GM23338 (cell line): ENCODE results near the gene RUVBL2. TPM values are rescaled to one million over a fixed set of nuclear protein-coding genes. Genes with fewer than 3 reads are reported as not detected.
A peak's percentile ranks its signal among the peaks of the same experiment; 100 is the strongest.
"Not testable (repeated sequence)": the region's sequence is repeated elsewhere in the genome, so short reads cannot be mapped to it uniquely, and the experiment has no call there.

Experiments used
- ATAC-seq: fragments of 200-7000 bp; cut with Tn5 transposase; 3 replicates; pipeline ENCODE4 v1.9.1; 2020
- DNase-seq: peaks from one replicate; pipeline ENCODE4 v3.0.0-alpha.2; 2015; ENCODE audit warnings: low spot score
- H2AFZ ChIP-seq: fragments of 200-600 bp; sonication (generic); 2 replicates; pipeline ENCODE4 v1.8.0; 2016; ENCODE audit warnings: antibody characterized with exemption, mild to moderate bottlenecking, moderate library complexity
- H3F3A ChIP-seq: fragments of 200-600 bp; sonication (generic); replicated peaks from 2 replicates; pipeline ENCODE4 v1.8.0; 2017; ENCODE audit warnings: antibody characterized with exemption, mixed run types, low read depth
- H3K27ac ChIP-seq: fragments of 200-600 bp; sonication (generic); 2 replicates; pipeline ENCODE4 v1.6.1; 2016; ENCODE audit warnings: low read depth
- H3K27me3 ChIP-seq: fragments of 200-600 bp; sonication (generic); 2 replicates; pipeline ENCODE4 v1.8.0; 2016; ENCODE audit warnings: mild to moderate bottlenecking, mixed run types, moderate library complexity; ENCODE audit not compliant: insufficient read depth
- H3K36me3 ChIP-seq: fragments of 200-600 bp; sonication (generic); 2 replicates; pipeline ENCODE4 v1.8.0; 2016; ENCODE audit warnings: mild to moderate bottlenecking; ENCODE audit not compliant: insufficient read depth
- H3K4me1 ChIP-seq: fragments of 200-600 bp; sonication (generic); 2 replicates; pipeline ENCODE4 v1.8.0; 2016; ENCODE audit warnings: mild to moderate bottlenecking, moderate library complexity; ENCODE audit not compliant: insufficient read depth
- H3K4me2 ChIP-seq: fragments of 200-600 bp; sonication (generic); 2 replicates; pipeline ENCODE4 v1.7.1; 2017; ENCODE audit warnings: mixed run types
- H3K4me3 ChIP-seq: fragments of 200-600 bp; sonication (generic); 2 replicates; pipeline ENCODE4 v1.6.1; 2016; ENCODE audit warnings: mixed run types
- H3K79me2 ChIP-seq: fragments of 200-600 bp; sonication (generic); replicated peaks from 2 replicates; pipeline ENCODE4 v1.8.0; 2017; ENCODE audit warnings: mild to moderate bottlenecking; ENCODE audit not compliant: insufficient read depth
- H3K9me2 ChIP-seq: fragments of 200-600 bp; sonication (generic); 2 replicates; pipeline ENCODE4 v1.8.0; 2017; ENCODE audit not compliant: insufficient read depth
- H4K20me1 ChIP-seq: fragments of 200-600 bp; sonication (generic); replicated peaks from 2 replicates; pipeline ENCODE4 v1.8.0; 2017; ENCODE audit warnings: mild to moderate bottlenecking; ENCODE audit not compliant: insufficient read depth
- H3K27ac Mint-ChIP-seq: 2 replicates; pipeline ENCODE4 v1.8.0; 2020; ENCODE audit warnings: inconsistent platforms, mild to moderate bottlenecking, moderate library complexity, mixed read lengths
- H3K27me3 Mint-ChIP-seq: 3 replicates; pipeline ENCODE4 v1.8.0; 2022; ENCODE audit warnings: low read depth, mild to moderate bottlenecking, moderate library complexity, mixed read lengths, inconsistent platforms; ENCODE audit not compliant: insufficient read depth, poor library complexity
- H3K36me3 Mint-ChIP-seq: 3 replicates; pipeline ENCODE4 v1.8.0; 2021; ENCODE audit warnings: low read depth, mild to moderate bottlenecking, inconsistent platforms, moderate library complexity, mixed read lengths
- H3K4me1 Mint-ChIP-seq: 3 replicates; pipeline ENCODE4 v1.8.0; 2020; ENCODE audit warnings: mild to moderate bottlenecking, inconsistent platforms, mixed read lengths
- H3K4me3 Mint-ChIP-seq: 3 replicates; pipeline ENCODE4 v1.8.0; 2021; ENCODE audit warnings: moderate library complexity, mild to moderate bottlenecking, inconsistent platforms, mixed read lengths
- H3K9me3 Mint-ChIP-seq: 3 replicates; pipeline ENCODE4 v1.8.0; 2020; ENCODE audit warnings: moderate library complexity, mild to moderate bottlenecking, inconsistent platforms, mixed read lengths
- EZH2 ChIP-seq: fragments of 200-600 bp; sonication (generic); IDR thresholded peaks from one replicate; pipeline ENCODE4 v1.8.0; 2017; ENCODE audit warnings: antibody characterized with exemption, mild to moderate bottlenecking, low read depth; ENCODE audit not compliant: unreplicated experiment
- polyA plus RNA-seq: library from polyadenylated mRNA; unstranded; fragments of >200 nt; fragmentation: Nextera tagmentation; extraction: Ambion mirVana; gene quantifications from 2 replicates; pipeline ENCODE4 v1.2.1, GENCODE V29; 2016
- total RNA-seq: library from RNA; depleted of rRNA; stranded (reverse); fragments of >200 nt; shearing (Covaris generic); gene quantifications from 2 replicates; pipeline ENCODE4 v1.2.3, GENCODE V29; 2014
- TF ChIP-seq, protein P1 (sequence below): fragments of 250-450 bp; sonication (Bioruptor Pico); IDR thresholded peaks from 2 replicates; pipeline ENCODE4 v1.5.0; 2020; ENCODE audit warnings: mild to moderate bottlenecking, moderate library complexity

RUVBL2 gene
- total and polyA plus RNA-seq, 2 experiments from 2014 or later: 196 to 252 TPM

DNA sequence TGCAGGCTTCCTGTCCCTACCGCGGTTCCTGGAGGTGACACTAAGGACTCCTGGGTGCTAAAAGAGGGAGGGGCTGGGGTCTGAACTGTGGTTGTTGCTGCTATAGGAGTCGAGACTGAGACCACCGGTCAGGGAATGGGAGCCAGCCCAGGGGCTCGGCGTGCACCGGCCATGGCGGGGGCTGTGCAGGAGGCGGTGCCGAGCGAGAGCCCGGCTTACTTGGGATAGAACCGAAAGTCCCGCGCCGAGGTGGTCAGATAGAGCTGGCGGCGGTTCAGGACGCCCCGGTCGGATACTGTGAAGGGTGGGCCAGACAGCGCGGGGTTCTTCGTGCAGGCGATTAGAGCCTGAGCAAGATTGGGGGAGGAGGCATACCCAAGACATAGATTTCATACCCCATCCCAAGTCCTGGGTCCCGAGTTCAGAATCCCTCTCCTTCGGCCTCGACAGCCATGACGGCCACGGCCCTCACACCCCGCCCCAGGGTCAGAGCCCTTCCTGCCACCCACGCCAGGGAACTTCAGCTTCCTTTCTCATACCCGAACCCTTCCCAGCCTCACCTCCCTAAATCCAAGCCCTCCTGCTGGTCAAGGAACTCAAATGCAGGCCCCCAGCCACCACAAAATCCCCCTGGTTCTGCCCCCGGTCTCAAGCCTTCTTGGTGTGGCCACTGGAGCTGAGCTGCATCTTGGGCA is 63.4 kb downstream of the RUVBL2 start:
- H3K27me3 Mint-ChIP-seq: peaks cover 57% of the 10 kb centered on the region
- H3K27ac Mint-ChIP-seq, H4K20me1 ChIP-seq, H3F3A ChIP-seq, H3K4me1 ChIP-seq, H3K36me3 Mint-ChIP-seq, H3K27ac ChIP-seq, H2AFZ ChIP-seq, H3K79me2 ChIP-seq, H3K9me2 ChIP-seq, H3K9me3 Mint-ChIP-seq, DNase-seq, H3K36me3 ChIP-seq: not testable (repeated sequence)
- peak; percentile 25 for TF ChIP-seq EZH2
- Histone ChIP-seq H3K4me2 (peak overlapping the region; percentile 95), H3K27me3 (peaks cover 63% of the 10 kb centered on the region), H3K4me3 (peak overlapping the region; percentile 73)
- H3K4me1 Mint-ChIP-seq: peaks cover 11% of the 10 kb centered on the region
- ATAC-seq: peak; percentile 15
- H3K4me3 Mint-ChIP-seq: peak overlapping the region; percentile 73

DNA sequence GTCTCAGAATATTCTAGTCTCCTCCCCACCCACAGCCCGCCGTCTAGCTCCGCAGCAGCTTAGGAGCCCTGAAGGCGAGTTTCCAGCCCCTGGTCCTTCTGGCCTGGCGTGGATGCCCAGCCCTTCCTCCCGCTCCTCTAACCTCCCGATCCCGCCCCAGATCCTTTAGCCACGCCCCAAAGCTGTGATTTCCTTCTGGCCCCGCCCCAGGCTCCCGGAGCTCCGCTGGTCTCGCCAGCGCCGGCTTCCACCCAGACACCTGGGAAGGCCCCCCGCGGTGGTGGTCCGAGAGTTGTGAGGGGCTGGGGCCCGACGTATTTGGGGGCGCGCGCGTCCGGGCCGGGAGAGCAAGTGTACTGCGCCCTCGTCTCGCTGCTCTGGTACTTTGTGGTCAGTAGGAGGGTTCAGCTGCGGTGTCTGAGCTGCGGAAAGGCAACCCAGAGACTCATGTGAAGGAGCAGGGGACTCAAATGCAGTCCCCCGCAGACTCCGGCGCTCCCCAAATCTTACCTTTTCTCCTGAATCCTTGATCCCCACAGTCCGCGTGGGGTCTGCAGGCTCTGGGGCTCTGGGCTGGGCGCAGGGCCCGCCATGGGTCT is 64.0 kb downstream of the RUVBL2 start, which contains the start of gene CGB7:
Gene CGB7, minus strand, starts transcription at position 114 of the 599 bp plus-strand sequence. CDS start 2,374 bp downstream, outside the sequence.
- Mint-ChIP-seq H3K36me3 (no peaks in the 10 kb centered on the region), H3K27ac (no peak within 1 kb of the TSS), H3K4me3 (peak within 1 kb of the TSS; percentile 73), H3K27me3 (peaks cover 57% of the 10 kb centered on the region), H3K9me3 (no peaks in the 10 kb centered on the region; the same call in 2 of the 3 replicates), H3K4me1 (peaks cover 11% of the 10 kb centered on the region)
- DNase-seq (peak; percentile 91), ATAC-seq (peak; percentile 61)
- Histone ChIP-seq H3K79me2 (no peaks in the 10 kb centered on the region), H3K27me3 (peaks cover 63% of the 10 kb centered on the region), H3K27ac (no peak within 1 kb of the TSS), H3K4me2 (peak within 1 kb of the TSS; percentile 95), H4K20me1 (no peaks in the 10 kb centered on the region), H3F3A (no peaks in the 10 kb centered on the region), H3K4me1 (peaks cover 9% of the 10 kb centered on the region; the same call in 1 of the 2 replicates), H2AFZ (no peak within 1 kb of the TSS; the same call in 1 of the 2 replicates), H3K4me3 (peak within 1 kb of the TSS; percentile 73), H3K36me3 (no peaks in the 10 kb centered on the region), H3K9me2 (no peaks in the 10 kb centered on the region)
- TF ChIP-seq, protein P1, sequence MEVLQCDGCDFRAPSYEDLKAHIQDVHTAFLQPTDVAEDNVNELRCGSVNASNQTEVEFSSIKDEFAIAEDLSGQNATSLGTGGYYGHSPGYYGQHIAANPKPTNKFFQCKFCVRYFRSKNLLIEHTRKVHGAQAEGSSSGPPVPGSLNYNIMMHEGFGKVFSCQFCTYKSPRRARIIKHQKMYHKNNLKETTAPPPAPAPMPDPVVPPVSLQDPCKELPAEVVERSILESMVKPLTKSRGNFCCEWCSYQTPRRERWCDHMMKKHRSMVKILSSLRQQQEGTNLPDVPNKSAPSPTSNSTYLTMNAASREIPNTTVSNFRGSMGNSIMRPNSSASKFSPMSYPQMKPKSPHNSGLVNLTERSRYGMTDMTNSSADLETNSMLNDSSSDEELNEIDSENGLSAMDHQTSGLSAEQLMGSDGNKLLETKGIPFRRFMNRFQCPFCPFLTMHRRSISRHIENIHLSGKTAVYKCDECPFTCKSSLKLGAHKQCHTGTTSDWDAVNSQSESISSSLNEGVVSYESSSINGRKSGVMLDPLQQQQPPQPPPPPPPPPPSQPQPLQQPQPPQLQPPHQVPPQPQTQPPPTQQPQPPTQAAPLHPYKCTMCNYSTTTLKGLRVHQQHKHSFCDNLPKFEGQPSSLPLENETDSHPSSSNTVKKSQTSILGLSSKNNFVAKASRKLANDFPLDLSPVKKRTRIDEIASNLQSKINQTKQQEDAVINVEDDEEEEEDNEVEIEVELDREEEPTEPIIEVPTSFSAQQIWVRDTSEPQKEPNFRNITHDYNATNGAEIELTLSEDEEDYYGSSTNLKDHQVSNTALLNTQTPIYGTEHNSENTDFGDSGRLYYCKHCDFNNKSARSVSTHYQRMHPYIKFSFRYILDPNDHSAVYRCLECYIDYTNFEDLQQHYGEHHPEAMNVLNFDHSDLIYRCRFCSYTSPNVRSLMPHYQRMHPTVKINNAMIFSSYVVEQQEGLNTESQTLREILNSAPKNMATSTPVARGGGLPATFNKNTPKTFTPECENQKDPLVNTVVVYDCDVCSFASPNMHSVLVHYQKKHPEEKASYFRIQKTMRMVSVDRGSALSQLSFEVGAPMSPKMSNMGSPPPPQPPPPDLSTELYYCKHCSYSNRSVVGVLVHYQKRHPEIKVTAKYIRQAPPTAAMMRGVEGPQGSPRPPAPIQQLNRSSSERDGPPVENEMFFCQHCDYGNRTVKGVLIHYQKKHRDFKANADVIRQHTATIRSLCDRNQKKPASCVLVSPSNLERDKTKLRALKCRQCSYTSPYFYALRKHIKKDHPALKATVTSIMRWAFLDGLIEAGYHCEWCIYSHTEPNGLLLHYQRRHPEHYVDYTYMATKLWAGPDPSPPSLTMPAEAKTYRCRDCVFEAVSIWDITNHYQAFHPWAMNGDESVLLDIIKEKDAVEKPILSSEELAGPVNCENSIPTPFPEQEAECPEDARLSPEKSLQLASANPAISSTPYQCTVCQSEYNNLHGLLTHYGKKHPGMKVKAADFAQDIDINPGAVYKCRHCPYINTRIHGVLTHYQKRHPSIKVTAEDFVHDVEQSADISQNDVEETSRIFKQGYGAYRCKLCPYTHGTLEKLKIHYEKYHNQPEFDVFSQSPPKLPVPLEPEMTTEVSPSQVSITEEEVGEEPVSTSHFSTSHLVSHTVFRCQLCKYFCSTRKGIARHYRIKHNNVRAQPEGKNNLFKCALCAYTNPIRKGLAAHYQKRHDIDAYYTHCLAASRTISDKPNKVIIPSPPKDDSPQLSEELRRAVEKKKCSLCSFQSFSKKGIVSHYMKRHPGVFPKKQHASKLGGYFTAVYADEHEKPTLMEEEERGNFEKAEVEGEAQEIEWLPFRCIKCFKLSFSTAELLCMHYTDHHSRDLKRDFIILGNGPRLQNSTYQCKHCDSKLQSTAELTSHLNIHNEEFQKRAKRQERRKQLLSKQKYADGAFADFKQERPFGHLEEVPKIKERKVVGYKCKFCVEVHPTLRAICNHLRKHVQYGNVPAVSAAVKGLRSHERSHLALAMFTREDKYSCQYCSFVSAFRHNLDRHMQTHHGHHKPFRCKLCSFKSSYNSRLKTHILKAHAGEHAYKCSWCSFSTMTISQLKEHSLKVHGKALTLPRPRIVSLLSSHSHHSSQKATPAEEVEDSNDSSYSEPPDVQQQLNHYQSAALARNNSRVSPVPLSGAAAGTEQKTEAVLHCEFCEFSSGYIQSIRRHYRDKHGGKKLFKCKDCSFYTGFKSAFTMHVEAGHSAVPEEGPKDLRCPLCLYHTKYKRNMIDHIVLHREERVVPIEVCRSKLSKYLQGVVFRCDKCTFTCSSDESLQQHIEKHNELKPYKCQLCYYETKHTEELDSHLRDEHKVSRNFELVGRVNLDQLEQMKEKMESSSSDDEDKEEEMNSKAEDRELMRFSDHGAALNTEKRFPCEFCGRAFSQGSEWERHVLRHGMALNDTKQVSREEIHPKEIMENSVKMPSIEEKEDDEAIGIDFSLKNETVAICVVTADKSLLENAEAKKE: no peak
